MM.1S (cell line): ENCODE data around the gene ATXN1.
"Not testable (repeated sequence)": the region's sequence is repeated elsewhere in the genome, so short reads cannot be mapped to it uniquely, and the experiment has no call there.

Experiments
- DNase-seq: peaks from one replicate; pipeline ENCODE4 v3.0.0-alpha.2; 2015
- H2AFZ ChIP-seq: fragments of 300-600 bp; sonication (generic); 2 replicates; pipeline ENCODE4 v1.6.0; 2016; ENCODE audit warnings: antibody characterized with exemption, low read length
- H3F3A ChIP-seq: fragments of 300-600 bp; sonication (generic); 2 replicates; pipeline ENCODE4 v1.6.1; 2016; ENCODE audit warnings: mild to moderate bottlenecking, antibody characterized with exemption, low read length, moderate library complexity, mixed read lengths; ENCODE audit not compliant: insufficient read depth
- H3K27ac ChIP-seq: fragments of 300-600 bp; sonication (generic); 2 replicates; pipeline ENCODE4 v1.5.1; 2016; ENCODE audit warnings: mild to moderate bottlenecking, low read length
- H3K27me3 ChIP-seq: fragments of 300-600 bp; sonication (generic); replicated peaks from 2 replicates; pipeline ENCODE4 v1.6.0; 2016; ENCODE audit warnings: low read length; ENCODE audit not compliant: insufficient read depth
- H3K36me3 ChIP-seq: fragments of 300-600 bp; sonication (generic); replicated peaks from 2 replicates; pipeline ENCODE4 v1.6.1; 2016; ENCODE audit warnings: mild to moderate bottlenecking, low read length, mixed read lengths; ENCODE audit not compliant: insufficient read depth
- H3K4me1 ChIP-seq: fragments of 300-600 bp; sonication (generic); 2 replicates; pipeline ENCODE4 v1.6.1; 2016; ENCODE audit warnings: low read length, mixed read lengths
- H3K4me2 ChIP-seq: fragments of 300-600 bp; sonication (generic); 2 replicates; pipeline ENCODE4 v1.6.0; 2016; ENCODE audit warnings: low read depth, low read length
- H3K4me3 ChIP-seq: fragments of 300-600 bp; sonication (generic); 2 replicates; pipeline ENCODE4 v1.5.1; 2016; ENCODE audit warnings: low read length, mixed read lengths
- H3K79me2 ChIP-seq: fragments of 300-600 bp; sonication (generic); 2 replicates; pipeline ENCODE4 v1.6.1; 2016; ENCODE audit warnings: mixed run types, low read length, mixed read lengths
- H3K9ac ChIP-seq: fragments of 300-600 bp; sonication (generic); 2 replicates; pipeline ENCODE4 v1.6.1; 2016; ENCODE audit warnings: low read length, mixed read lengths
- H3K9me2 ChIP-seq: fragments of 300-600 bp; sonication (generic); replicated peaks from 2 replicates; pipeline ENCODE4 v1.6.1; 2016; ENCODE audit warnings: mild to moderate bottlenecking, low read length, mixed read lengths; ENCODE audit not compliant: insufficient read depth
- H3K9me3 ChIP-seq: fragments of 300-600 bp; sonication (generic); replicated peaks from 2 replicates; pipeline ENCODE4 v1.6.1; 2016; ENCODE audit warnings: mild to moderate bottlenecking, low read length, mixed read lengths; ENCODE audit not compliant: insufficient read depth
- H4K20me1 ChIP-seq: fragments of 300-600 bp; sonication (generic); 2 replicates; pipeline ENCODE4 v1.6.1; 2016; ENCODE audit warnings: mild to moderate bottlenecking, low read length, moderate library complexity, mixed read lengths; ENCODE audit not compliant: insufficient read depth
- EZH2 ChIP-seq: fragments of 300-600 bp; sonication (generic); optimal IDR thresholded peaks from 2 replicates; pipeline ENCODE3; 2017; ENCODE audit warnings: low read depth, mild to moderate bottlenecking, antibody characterized with exemption, low read length, mixed read lengths
- EZH2phosphoT487 ChIP-seq: fragments of 300-600 bp; sonication (generic); IDR thresholded peaks from 2 replicates; pipeline ENCODE4 v1.6.1; 2018; ENCODE audit warnings: antibody characterized with exemption, low read length
- TF ChIP-seq, protein P1 (sequence below): fragments of 300-600 bp; sonication (generic); IDR thresholded peaks from 2 replicates; pipeline ENCODE4 v1.5.1; 2016; ENCODE audit warnings: antibody characterized with exemption, low read length, mixed read lengths

Gene ATXN1

DNA sequence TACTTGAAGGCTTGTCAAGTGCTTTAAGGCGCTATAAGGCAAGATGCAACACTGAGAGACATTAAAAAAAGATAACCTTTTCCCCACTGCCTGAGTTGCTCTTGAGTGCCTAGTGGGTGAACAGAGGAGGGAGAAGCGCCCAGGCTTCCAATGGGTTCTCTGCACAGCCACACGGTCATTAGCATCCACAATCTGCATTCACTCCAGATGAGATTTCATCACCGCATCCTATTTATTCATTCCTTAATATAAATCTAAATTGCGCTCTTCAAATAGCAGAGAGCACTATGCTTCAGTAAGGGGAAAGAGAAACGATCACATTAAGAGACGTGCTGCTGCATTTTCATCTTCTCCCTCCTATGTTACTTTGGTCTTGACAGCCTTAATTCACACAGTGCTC is 219.2 kb downstream of the ATXN1 start:
- H3F3A ChIP-seq = no peaks in the 10 kb centered on the region
- no peaks in the 10 kb centered on the region for H3K9me2 ChIP-seq
- no peak overlapping the region for H3K4me3 ChIP-seq
- H3K4me1 ChIP-seq = no peaks in the 10 kb centered on the region
- no peaks in the 10 kb centered on the region for H3K79me2 ChIP-seq
- no peak overlapping the region for H3K4me2 ChIP-seq
- H3K9me3 ChIP-seq = no peaks in the 10 kb centered on the region
- no peaks in the 10 kb centered on the region for H4K20me1 ChIP-seq
- no peaks in the 10 kb centered on the region for H3K27me3 ChIP-seq
- H3K36me3 ChIP-seq = no peaks in the 10 kb centered on the region
- DNase-seq = no peak
- TF ChIP-seq EZH2phosphoT487 = no peak
- TF ChIP-seq, protein P1, sequence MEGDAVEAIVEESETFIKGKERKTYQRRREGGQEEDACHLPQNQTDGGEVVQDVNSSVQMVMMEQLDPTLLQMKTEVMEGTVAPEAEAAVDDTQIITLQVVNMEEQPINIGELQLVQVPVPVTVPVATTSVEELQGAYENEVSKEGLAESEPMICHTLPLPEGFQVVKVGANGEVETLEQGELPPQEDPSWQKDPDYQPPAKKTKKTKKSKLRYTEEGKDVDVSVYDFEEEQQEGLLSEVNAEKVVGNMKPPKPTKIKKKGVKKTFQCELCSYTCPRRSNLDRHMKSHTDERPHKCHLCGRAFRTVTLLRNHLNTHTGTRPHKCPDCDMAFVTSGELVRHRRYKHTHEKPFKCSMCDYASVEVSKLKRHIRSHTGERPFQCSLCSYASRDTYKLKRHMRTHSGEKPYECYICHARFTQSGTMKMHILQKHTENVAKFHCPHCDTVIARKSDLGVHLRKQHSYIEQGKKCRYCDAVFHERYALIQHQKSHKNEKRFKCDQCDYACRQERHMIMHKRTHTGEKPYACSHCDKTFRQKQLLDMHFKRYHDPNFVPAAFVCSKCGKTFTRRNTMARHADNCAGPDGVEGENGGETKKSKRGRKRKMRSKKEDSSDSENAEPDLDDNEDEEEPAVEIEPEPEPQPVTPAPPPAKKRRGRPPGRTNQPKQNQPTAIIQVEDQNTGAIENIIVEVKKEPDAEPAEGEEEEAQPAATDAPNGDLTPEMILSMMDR = no peak
- TF ChIP-seq EZH2 = no peak
- H3K9ac ChIP-seq = no peak overlapping the region
- H3K27ac ChIP-seq = no peak overlapping the region
- H2AFZ ChIP-seq = no peak overlapping the region

DNA sequence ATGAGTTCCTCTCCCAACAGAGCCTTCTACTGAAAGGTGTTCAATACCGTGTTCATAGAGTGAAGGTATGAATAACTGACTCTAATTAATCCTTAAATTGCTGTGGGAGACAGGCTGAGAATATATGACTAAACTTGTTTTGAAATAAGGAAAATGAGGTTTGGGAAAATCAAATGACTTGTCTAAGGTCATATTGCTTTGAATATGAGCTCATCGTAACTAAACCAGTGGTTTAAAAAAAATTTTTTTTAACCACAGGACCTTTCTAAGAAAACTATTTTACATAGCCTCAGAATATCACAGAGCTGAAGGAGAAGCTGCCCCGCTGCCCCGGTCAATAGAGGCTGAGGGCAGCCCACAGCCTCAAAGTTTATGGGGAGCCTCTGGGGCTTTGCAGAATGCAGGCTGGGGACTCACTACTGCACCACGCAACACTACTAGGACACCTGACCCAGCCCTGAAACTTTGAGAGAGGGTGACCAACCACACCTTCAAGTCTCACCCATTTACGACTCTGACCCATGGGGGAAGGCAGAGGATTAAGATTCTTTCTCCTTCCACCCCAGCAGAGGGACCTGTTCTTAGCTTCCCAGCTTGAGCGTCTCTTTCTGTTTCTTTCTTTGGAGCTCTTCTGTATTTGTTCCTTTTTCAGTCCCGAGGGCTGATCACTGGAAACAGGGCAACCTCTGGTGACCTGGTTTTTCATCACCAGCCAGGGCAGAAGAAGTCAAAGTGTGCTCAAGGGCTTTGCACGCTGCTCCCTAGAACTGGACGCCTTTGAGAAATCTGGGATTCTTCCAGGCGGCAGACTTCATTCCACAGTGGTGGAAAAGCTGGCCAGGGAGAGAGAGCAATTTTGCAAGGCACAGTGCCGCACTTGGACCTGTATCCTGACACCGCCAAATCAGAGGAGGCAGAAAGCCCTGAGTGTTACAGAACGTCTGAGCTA is 220.2 kb downstream of the ATXN1 start:
- no peak overlapping the region for H3K4me2 ChIP-seq
- DNase-seq = no peak
- no peak overlapping the region for H3K4me3 ChIP-seq
- no peaks in the 10 kb centered on the region for H3F3A ChIP-seq
- no peaks in the 10 kb centered on the region for H3K9me2 ChIP-seq
- no peaks in the 10 kb centered on the region for H4K20me1 ChIP-seq
- H3K79me2 ChIP-seq = no peaks in the 10 kb centered on the region
- no peaks in the 10 kb centered on the region for H3K4me1 ChIP-seq
- TF ChIP-seq, protein P1 = no peak
- TF ChIP-seq EZH2phosphoT487 (no peak), EZH2 (no peak)
- H3K9ac ChIP-seq = no peak overlapping the region
- no peak overlapping the region for H2AFZ ChIP-seq
- H3K36me3 ChIP-seq = no peaks in the 10 kb centered on the region
- no peaks in the 10 kb centered on the region for H3K27me3 ChIP-seq
- no peaks in the 10 kb centered on the region for H3K9me3 ChIP-seq
- no peak overlapping the region for H3K27ac ChIP-seq

DNA sequence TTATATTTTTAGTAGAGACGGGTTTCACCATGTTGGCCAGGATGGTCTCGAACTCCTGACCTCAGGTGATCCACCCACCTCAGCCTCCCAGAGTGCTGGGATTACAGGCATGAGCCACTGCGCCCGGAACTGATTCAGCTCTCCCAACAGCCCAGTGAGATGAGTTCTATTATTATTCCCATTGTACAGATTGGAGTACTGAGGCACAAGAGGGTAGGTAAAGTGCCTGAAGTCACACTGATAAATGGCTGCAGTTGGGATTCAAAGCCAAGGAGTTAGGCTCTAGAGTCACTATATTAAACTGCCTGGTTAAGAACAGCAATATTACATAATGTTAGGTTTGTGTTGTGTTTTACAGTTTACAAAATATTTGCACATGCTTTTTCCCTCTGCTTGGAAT is 220.9 kb downstream of the ATXN1 start:
- H3K4me3 ChIP-seq, H3K9ac ChIP-seq, DNase-seq, H3K27ac ChIP-seq, H4K20me1 ChIP-seq, H3K4me2 ChIP-seq, H2AFZ ChIP-seq, H3F3A ChIP-seq, H3K9me3 ChIP-seq, H3K27me3 ChIP-seq, H3K9me2 ChIP-seq, H3K4me1 ChIP-seq, H3K36me3 ChIP-seq, H3K79me2 ChIP-seq: not testable (repeated sequence)
